HG03521 (cell line): ENCODE measurements around the gene ARPC5.

Experiments used
- ATAC-seq: cut with Tn5 transposase; IDR thresholded peaks from one replicate; pipeline ENCODE4 v1.9.1; 2021; ENCODE audit warnings: mild to moderate bottlenecking, moderate library complexity; ENCODE audit not compliant: unreplicated experiment

ARPC5 gene

GRCh38 chr1:183589384-183589783, 46.2 kb downstream of the ARPC5 start:
- no peak for ATAC-seq

GRCh38 chr1:183588827-183589226, 46.8 kb downstream of the ARPC5 start:
- no peak for ATAC-seq

GRCh38 chr1:183586926-183587325, 48.7 kb downstream of the ARPC5 start:
- ATAC-seq, result no peak

- no peak for ATAC-seq
Measured at GRCh38 chr1:183586455-183586854, 49.1 kb downstream of the ARPC5 start.

- ATAC-seq, result no peak
Measured at GRCh38 chr1:183585038-183585437, 50.5 kb downstream of the ARPC5 start.

GRCh38 chr1:183584147-183584546, 51.4 kb downstream of the ARPC5 start:
- ATAC-seq, result no peak

GRCh38 chr1:183583466-183583865, 52.1 kb downstream of the ARPC5 start:
- ATAC-seq, result no peak

- ATAC-seq, result no peak
Measured at GRCh38 chr1:183582021-183582713, 53.4 kb downstream of the ARPC5 start.

GRCh38 chr1:183580281-183580682, 55.3 kb downstream of the ARPC5 start:
- no peak for ATAC-seq

- no peak for ATAC-seq
Measured at GRCh38 chr1:183578856-183579255, 56.7 kb downstream of the ARPC5 start.

- no peak for ATAC-seq
Measured at GRCh38 chr1:183577897-183578465, 57.6 kb downstream of the ARPC5 start.

- no peak for ATAC-seq
Measured at GRCh38 chr1:183576537-183576936, 59.0 kb downstream of the ARPC5 start.

- no peak for ATAC-seq
Measured at GRCh38 chr1:183575606-183576005, 60.0 kb downstream of the ARPC5 start.

GRCh38 chr1:183572721-183573120, 62.9 kb downstream of the ARPC5 start:
- no peak for ATAC-seq

GRCh38 chr1:183571678-183572268, 63.8 kb downstream of the ARPC5 start:
- no peak for ATAC-seq
